Embryonic facial prominence (tissue), 1 donor: ENCODE data around the gene EYA4.

ENCODE experiments used
- DNase-seq: peaks from one replicate; pipeline ENCODE4 v3.0.0-alpha.2; 2016; ENCODE audit errors: extremely low spot score

EYA4 gene

GRCh38 chr6:133348846-133349245, 107.7 kb downstream of the EYA4 start:
- no peak for DNase-seq

- no peak for DNase-seq
Measured at GRCh38 chr6:133350928-133351327, 109.8 kb downstream of the EYA4 start.

- DNase-seq: no peak
Measured at GRCh38 chr6:133352046-133352445, 110.9 kb downstream of the EYA4 start.

GRCh38 chr6:133353061-133353460, 111.9 kb downstream of the EYA4 start:
- DNase-seq: no peak

GRCh38 chr6:133355922-133356321, 114.8 kb downstream of the EYA4 start:
- DNase-seq: no peak

GRCh38 chr6:133358574-133359150, 117.5 kb downstream of the EYA4 start:
- DNase-seq: no peak

- DNase-seq: no peak
Measured at GRCh38 chr6:133359256-133359655, 118.1 kb downstream of the EYA4 start.

- DNase-seq: no peak
Measured at GRCh38 chr6:133359760-133360159, 118.6 kb downstream of the EYA4 start.

GRCh38 chr6:133360194-133360593, 119.0 kb downstream of the EYA4 start:
- no peak for DNase-seq

- no peak for DNase-seq
Measured at GRCh38 chr6:133362813-133363212, 121.7 kb downstream of the EYA4 start.

- no peak for DNase-seq
Measured at GRCh38 chr6:133368664-133369063, 127.5 kb downstream of the EYA4 start.

- no peak for DNase-seq
Measured at GRCh38 chr6:133369773-133370272, 128.7 kb downstream of the EYA4 start.

- DNase-seq: no peak
Measured at GRCh38 chr6:133376743-133377142, 135.6 kb downstream of the EYA4 start.

GRCh38 chr6:133377219-133377618, 136.1 kb downstream of the EYA4 start:
- no peak for DNase-seq

GRCh38 chr6:133380047-133380446, 138.9 kb downstream of the EYA4 start:
- no peak for DNase-seq

- no peak for DNase-seq
Measured at GRCh38 chr6:133380723-133381122, 139.6 kb downstream of the EYA4 start.

- no peak for DNase-seq
Measured at GRCh38 chr6:133388731-133389130, 147.6 kb downstream of the EYA4 start.

GRCh38 chr6:133390168-133390567, 149.0 kb downstream of the EYA4 start:
- no peak for DNase-seq

GRCh38 chr6:133392015-133392414, 150.9 kb downstream of the EYA4 start:
- DNase-seq: no peak

GRCh38 chr6:133392641-133393040, 151.5 kb downstream of the EYA4 start:
- DNase-seq: no peak

GRCh38 chr6:133393891-133394290, 152.7 kb downstream of the EYA4 start:
- no peak for DNase-seq

- no peak for DNase-seq
Measured at GRCh38 chr6:133394630-133395029, 153.5 kb downstream of the EYA4 start.

- DNase-seq: no peak
Measured at GRCh38 chr6:133396233-133396983, 155.3 kb downstream of the EYA4 start.

- no peak for DNase-seq
Measured at GRCh38 chr6:133396984-133397348, 155.8 kb downstream of the EYA4 start.
